ENCODE results near the gene CLDN20.

GRCh38 chr6:155306958-155307357 lies 43.1 kb downstream of the CLDN20 start:
- TF ChIP-seq MYC (IDR thresholded peaks at IDR 0.05; ENCODE audit: borderline replicate concordance, low read length) (no peak), CTCF (IDR thresholded peaks at IDR 0.05) (no peak), CEBPB (IDR thresholded peaks at IDR 0.05) (no peak), RAD21 (conservative IDR thresholded peaks at IDR 0.05 in 1 of 2, IDR thresholded peaks at IDR 0.05 in 1 of 2) (no peak), REST (IDR thresholded peaks at IDR 0.05) (no peak), POLR2AphosphoS2 (conservative IDR thresholded peaks at IDR 0.05; ENCODE audit: low read length) (no peak), ZSCAN20 (CRISPR knock-in tag; IDR thresholded peaks at IDR 0.05) (no peak), POLR2A (IDR thresholded peaks at IDR 0.05; ENCODE audit: low read length) (no peak), KDM5A (IDR thresholded peaks at IDR 0.05) (no peak)
